PC-3 (cell line): ENCODE data around the gene MED13. TPM values are rescaled to one million over a fixed set of nuclear protein-coding genes. Genes with fewer than 3 reads are reported as not detected.

Experiments
- ATAC-seq: fragments of 200-7000 bp; cut with Tn5 transposase; 2 replicates; pipeline ENCODE4 v1.9.1; 2020; ENCODE audit warnings: mild to moderate bottlenecking, moderate library complexity
- BruUV-seq: library from RNA; stranded (reverse); fragments of 400-500 nt; replicated peaks from 2 replicates; lab custom pipeline; 2021; lab: Mats Ljungman, UMichigan
- CTCF ChIA-PET: fragments of 300-600 bp; sonication (Branson Sonifier 250); formaldehyde crosslinking; loops from one replicate; lab custom pipeline; 2022; ENCODE audit warnings: antibody characterized with exemption; lab: Charles Lee
- POLR2A ChIA-PET: fragments of 300-600 bp; sonication (Branson Sonifier 250); formaldehyde crosslinking; loops from one replicate; lab custom pipeline; 2022; ENCODE audit warnings: antibody characterized with exemption; ENCODE audit not compliant: unreplicated experiment; lab: Charles Lee
- DNase-seq: peaks from one replicate; pipeline ENCODE4 v3.0.0-alpha.2; 2015
- H2AFZ ChIP-seq: fragments of 300-600 bp; sonication (generic); 2 replicates; pipeline ENCODE4 v1.6.0; 2016; ENCODE audit warnings: antibody characterized with exemption, low read length
- H3F3A ChIP-seq: fragments of 300-600 bp; sonication (generic); one replicate; pipeline ENCODE4 v1.6.0; 2017; ENCODE audit warnings: antibody characterized with exemption, low read length, control low read depth, mild to moderate bottlenecking; ENCODE audit not compliant: unreplicated experiment
- H3K27ac ChIP-seq: fragments of 300-600 bp; sonication (generic); 2 replicates; pipeline ENCODE4 v1.5.1; 2016; ENCODE audit warnings: mild to moderate bottlenecking, low read length
- H3K27me3 ChIP-seq: fragments of 300-600 bp; sonication (generic); 2 replicates; pipeline ENCODE4 v1.6.1; 2016; ENCODE audit warnings: low read length, mixed read lengths
- H3K36me3 ChIP-seq: fragments of 300-600 bp; sonication (generic); 2 replicates; pipeline ENCODE4 v1.6.1; 2016; ENCODE audit warnings: low read depth, mixed run types, low read length, mixed read lengths
- H3K4me1 ChIP-seq: fragments of 300-600 bp; sonication (generic); 2 replicates; pipeline ENCODE4 v1.5.1; 2016; ENCODE audit warnings: low read length; ENCODE audit not compliant: insufficient read depth
- H3K4me2 ChIP-seq: fragments of 300-600 bp; sonication (generic); 2 replicates; pipeline ENCODE4 v1.6.0; 2016; ENCODE audit warnings: low read length
- H3K4me3 ChIP-seq: fragments of 300-600 bp; sonication (generic); 2 replicates; pipeline ENCODE4 v1.5.1; 2016; ENCODE audit warnings: mild to moderate bottlenecking, low read length, mixed read lengths
- H3K79me2 ChIP-seq: fragments of 300-600 bp; sonication (generic); 2 replicates; pipeline ENCODE4 v1.6.1; 2017; ENCODE audit warnings: low read length, mixed read lengths
- H3K9ac ChIP-seq: fragments of 300-600 bp; sonication (generic); 2 replicates; pipeline ENCODE4 v1.6.0; 2016; ENCODE audit warnings: mild to moderate bottlenecking, low read length
- H3K9me2 ChIP-seq: fragments of 300-600 bp; sonication (generic); replicated peaks from 2 replicates; pipeline ENCODE4 v1.6.1; 2016; ENCODE audit warnings: mixed run types, low read length, mixed read lengths
- H3K9me3 ChIP-seq: fragments of 300-600 bp; sonication (generic); 2 replicates; pipeline ENCODE4 v1.6.1; 2016; ENCODE audit warnings: low read length, mixed read lengths
- H4K20me1 ChIP-seq: fragments of 300-600 bp; sonication (generic); 2 replicates; pipeline ENCODE4 v1.6.1; 2016; ENCODE audit warnings: low read length, mixed read lengths
- CTCF ChIP-seq: fragments of 300-600 bp; sonication (generic); conservative IDR thresholded peaks from 2 replicates; pipeline ENCODE4 v1.5.1; 2017; ENCODE audit warnings: antibody characterized with exemption, low read depth, mild to moderate bottlenecking, low read length
- EZH2 ChIP-seq: fragments of 300-600 bp; sonication (generic); IDR thresholded peaks from one replicate; pipeline ENCODE4 v1.6.1; 2017; ENCODE audit warnings: antibody characterized with exemption, mild to moderate bottlenecking, low read length; ENCODE audit not compliant: unreplicated experiment
- EZH2phosphoT487 ChIP-seq: fragments of 300-600 bp; sonication (generic); IDR thresholded peaks from 2 replicates; pipeline ENCODE4 v1.6.1; 2018; ENCODE audit warnings: mild to moderate bottlenecking, antibody characterized with exemption, low read length, borderline replicate concordance
- intact Hi-C: fragments of 100-400 bp; cut with micrococcal nuclease; formaldehyde crosslinking; loops from 2 replicates; pipeline ENCODE4 v1.9.0; 2023
- total RNA-seq: library from RNA; depleted of rRNA; stranded (reverse); fragments of >200 nt; gene quantifications from 2 replicates; pipeline ENCODE4 v1.2.3, GENCODE V29; 2014

MED13 gene
- total RNA-seq, 1 experiment from 2014 or later = 36.8 TPM

GRCh38 chr17:62045517-62045916 is 19.6 kb downstream of the MED13 start:
- Histone ChIP-seq H3K27me3 (no peaks in the 10 kb centered on the region), H4K20me1 (peaks cover 14% of the 10 kb centered on the region), H3K4me1 (peaks cover 3% of the 10 kb centered on the region), H3K4me3 (no peak overlapping the region), H3K4me2 (no peak overlapping the region), H3K9me2 (no peaks in the 10 kb centered on the region), H3K9ac (no peak overlapping the region), H3F3A (no peaks in the 10 kb centered on the region), H3K27ac (no peak overlapping the region), H3K79me2 (peaks cover 89% of the 10 kb centered on the region), H3K9me3 (no peaks in the 10 kb centered on the region), H3K36me3 (peaks cover 50% of the 10 kb centered on the region), H2AFZ (no peak overlapping the region)
- TF ChIP-seq CTCF (no peak), EZH2 (no peak), EZH2phosphoT487 (no peak)
- DNase-seq = no peak
- intact Hi-C loops = no loop called here
- CTCF ChIA-PET = no interaction called here
- no TSS peak for BruUV-seq
- ATAC-seq = no peak
- POLR2A ChIA-PET = interaction anchor here (0.5 kb wide), 1 partner anchor 37 kb away, joined by 4 read pairs; no protein-coding TSS in a partner anchor

DNA sequence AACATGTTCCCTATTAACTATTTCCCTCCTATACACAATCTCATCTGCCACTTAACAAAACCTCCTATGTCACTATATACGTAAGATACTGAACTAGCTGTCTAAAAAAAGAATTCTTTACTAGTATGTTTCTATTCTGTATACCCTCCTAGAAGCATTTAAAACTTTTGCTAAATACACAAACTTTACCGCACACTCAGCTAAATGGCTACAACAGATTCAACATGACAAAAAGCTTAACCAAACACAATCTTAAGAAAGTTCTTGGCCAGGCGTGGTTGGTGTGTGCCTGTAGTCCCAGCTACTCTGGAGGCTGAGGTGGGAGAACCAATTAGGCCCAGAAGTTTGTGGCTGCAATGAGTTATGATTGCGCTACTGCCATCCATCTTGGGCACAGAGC is 20.0 kb downstream of the MED13 start:
- no peak overlapping the region for H3K9ac ChIP-seq
- no peak for ATAC-seq
- H3F3A ChIP-seq = no peaks in the 10 kb centered on the region
- H2AFZ ChIP-seq = no peak overlapping the region
- intact Hi-C loops = no loop called here
- ChIA-PET CTCF (no interaction called here), POLR2A (interaction anchor here (0.5 kb wide), 1 partner anchor 37 kb away, joined by 4 read pairs; no protein-coding TSS in a partner anchor)
- no peak overlapping the region for H3K4me2 ChIP-seq
- H3K36me3 ChIP-seq = peaks cover 47% of the 10 kb centered on the region
- no peaks in the 10 kb centered on the region for H3K27me3 ChIP-seq
- no peaks in the 10 kb centered on the region for H3K4me1 ChIP-seq
- peaks cover 89% of the 10 kb centered on the region for H3K79me2 ChIP-seq
- no peak for DNase-seq
- no TSS peak for BruUV-seq
- no peaks in the 10 kb centered on the region for H3K9me2 ChIP-seq
- no peak for TF ChIP-seq EZH2
- TF ChIP-seq EZH2phosphoT487 = no peak
- no peak for TF ChIP-seq CTCF
- peaks cover 14% of the 10 kb centered on the region for H4K20me1 ChIP-seq
- no peaks in the 10 kb centered on the region for H3K9me3 ChIP-seq
- H3K4me3 ChIP-seq = no peak overlapping the region
- H3K27ac ChIP-seq = no peak overlapping the region

- no TSS peak for BruUV-seq
- no peak overlapping the region for H3K4me3 ChIP-seq
- ChIA-PET POLR2A (no interaction called here), CTCF (no interaction called here)
- no peaks in the 10 kb centered on the region for H3K9me2 ChIP-seq
- H4K20me1 ChIP-seq = peaks cover 14% of the 10 kb centered on the region
- ATAC-seq (no peak), DNase-seq (no peak)
- intact Hi-C loops = no loop called here
- no peak overlapping the region for H3K27ac ChIP-seq
- H3K4me2 ChIP-seq = no peak overlapping the region
- no peaks in the 10 kb centered on the region for H3K27me3 ChIP-seq
- no peaks in the 10 kb centered on the region for H3F3A ChIP-seq
- no peak overlapping the region for H2AFZ ChIP-seq
- peaks cover 46% of the 10 kb centered on the region for H3K36me3 ChIP-seq
- H3K79me2 ChIP-seq = peaks cover 91% of the 10 kb centered on the region
- H3K4me1 ChIP-seq = no peaks in the 10 kb centered on the region
- H3K9ac ChIP-seq = no peak overlapping the region
- no peak for TF ChIP-seq EZH2phosphoT487
- no peak for TF ChIP-seq EZH2
- no peak for TF ChIP-seq CTCF
- no peaks in the 10 kb centered on the region for H3K9me3 ChIP-seq
Observed at GRCh38 chr17:62043602-62044001, 21.5 kb downstream of the MED13 start.
